Activated CD4-positive, CD25-positive, alpha-beta regulatory T cell (primary cell): ENCODE measurements around the gene PPP5C.

ENCODE experiments used
- DNase-seq, 4 experiments: peaks; one replicate each; lab custom pipeline; 2025; lab: John Stamatoyannopoulos, UW

PPP5C gene

DNA sequence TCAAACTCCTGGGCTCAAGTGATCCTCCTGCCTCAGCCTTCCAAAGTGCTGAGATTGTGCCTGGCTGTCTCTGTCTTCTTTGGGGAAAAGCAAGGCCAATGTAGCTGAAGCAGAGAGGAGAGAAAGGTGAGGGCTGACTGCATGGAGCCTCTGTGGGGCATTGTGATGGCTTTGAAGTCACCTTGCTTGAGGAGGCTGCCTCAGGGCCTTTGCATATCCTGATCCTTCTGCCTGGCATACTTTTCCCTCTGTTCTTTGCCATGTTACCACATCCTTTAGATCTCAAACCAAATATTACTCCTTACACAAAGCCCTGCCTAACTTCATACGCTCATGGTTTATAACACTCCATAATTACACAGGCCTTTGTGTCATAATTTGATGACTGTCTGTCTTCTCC lies 9.4 kb upstream of the PPP5C start:
- DNase-seq, result no peak

GRCh38 chr19:46339446-46339845 lies 7.4 kb upstream of the PPP5C start:
- DNase-seq, result no peak

DNA sequence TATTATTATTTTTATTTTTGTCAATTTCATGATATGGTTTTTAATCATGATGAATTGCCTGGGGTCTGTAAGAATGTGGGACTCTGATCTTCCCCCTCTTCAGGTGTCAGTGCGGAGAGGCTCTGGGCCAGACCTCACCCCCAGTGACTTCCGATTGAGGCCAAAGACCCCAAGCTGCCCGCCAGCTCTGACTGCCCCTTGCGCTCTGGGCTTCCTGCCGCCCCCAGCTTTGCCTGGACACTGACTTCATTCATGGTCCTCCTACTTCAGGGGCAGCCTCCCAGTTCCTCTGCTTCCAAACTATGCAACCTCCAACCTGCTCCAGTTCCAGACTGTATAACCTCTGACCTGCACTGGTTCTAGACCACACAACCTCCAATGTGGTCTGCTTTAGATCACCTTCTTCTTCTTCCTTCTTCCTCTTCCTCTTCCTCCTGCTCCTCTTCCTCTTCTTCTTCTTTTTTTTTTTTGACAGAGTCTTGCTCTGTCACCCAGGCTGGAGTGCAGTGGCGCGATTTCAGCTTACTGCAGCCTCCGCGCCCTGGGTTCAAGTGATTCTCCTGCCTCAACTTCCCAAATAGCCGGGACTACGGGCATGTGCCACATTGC lies 6.7 kb upstream of the PPP5C start:
- no peak for DNase-seq

GRCh38 chr19:46341937-46342336 lies 5.0 kb upstream of the PPP5C start:
- no peak for DNase-seq

DNA sequence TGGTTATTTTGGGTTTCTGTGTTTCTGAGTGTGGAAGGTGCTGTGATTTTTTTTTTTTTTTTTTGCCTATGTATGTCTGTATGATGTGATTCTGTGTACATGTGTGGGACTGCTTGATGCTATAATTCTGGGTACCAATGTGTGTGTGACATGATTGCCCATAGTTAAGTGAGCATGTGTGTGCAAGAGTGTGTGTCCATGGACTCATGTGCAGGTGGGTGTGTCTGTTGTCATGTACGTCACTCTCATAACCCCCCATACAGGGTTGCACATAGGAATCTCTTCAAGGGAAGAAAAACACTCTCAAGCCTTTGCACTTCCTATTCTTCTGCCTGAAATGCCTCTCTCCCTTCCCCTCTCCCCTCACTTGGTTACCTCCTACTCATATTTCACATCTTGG lies 2.5 kb upstream of the PPP5C start:
- DNase-seq, result no peak

- no peak for DNase-seq
Measured at GRCh38 chr19:46345157-46345556, 1.7 kb upstream of the PPP5C start.

GRCh38 chr19:46347572-46347883 lies 641 bp downstream of the PPP5C start:
- DNase-seq, result no peak

DNA sequence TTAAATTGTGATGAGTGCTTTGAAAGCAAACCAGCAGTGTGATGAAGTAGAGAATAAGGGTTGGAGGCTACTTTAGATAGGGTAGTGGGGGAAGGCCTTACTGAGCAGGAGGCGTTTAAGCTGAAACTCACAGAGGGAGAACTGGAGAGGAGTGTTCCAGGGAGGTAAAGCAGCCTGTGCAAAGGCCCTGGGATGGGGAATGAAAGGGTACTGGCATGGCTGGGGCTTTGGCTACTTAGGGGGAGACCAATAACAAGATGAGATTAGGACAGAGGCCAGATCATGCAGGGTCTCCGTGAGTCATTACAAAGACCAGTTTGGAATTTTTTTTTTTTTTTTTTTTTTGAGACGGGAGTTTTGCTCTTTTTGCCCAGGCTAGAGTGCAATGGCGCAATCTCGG lies 1.1 kb downstream of the PPP5C start:
- DNase-seq, result no peak

GRCh38 chr19:46349311-46349993 lies 2.6 kb downstream of the PPP5C start:
- no peak for DNase-seq

DNA sequence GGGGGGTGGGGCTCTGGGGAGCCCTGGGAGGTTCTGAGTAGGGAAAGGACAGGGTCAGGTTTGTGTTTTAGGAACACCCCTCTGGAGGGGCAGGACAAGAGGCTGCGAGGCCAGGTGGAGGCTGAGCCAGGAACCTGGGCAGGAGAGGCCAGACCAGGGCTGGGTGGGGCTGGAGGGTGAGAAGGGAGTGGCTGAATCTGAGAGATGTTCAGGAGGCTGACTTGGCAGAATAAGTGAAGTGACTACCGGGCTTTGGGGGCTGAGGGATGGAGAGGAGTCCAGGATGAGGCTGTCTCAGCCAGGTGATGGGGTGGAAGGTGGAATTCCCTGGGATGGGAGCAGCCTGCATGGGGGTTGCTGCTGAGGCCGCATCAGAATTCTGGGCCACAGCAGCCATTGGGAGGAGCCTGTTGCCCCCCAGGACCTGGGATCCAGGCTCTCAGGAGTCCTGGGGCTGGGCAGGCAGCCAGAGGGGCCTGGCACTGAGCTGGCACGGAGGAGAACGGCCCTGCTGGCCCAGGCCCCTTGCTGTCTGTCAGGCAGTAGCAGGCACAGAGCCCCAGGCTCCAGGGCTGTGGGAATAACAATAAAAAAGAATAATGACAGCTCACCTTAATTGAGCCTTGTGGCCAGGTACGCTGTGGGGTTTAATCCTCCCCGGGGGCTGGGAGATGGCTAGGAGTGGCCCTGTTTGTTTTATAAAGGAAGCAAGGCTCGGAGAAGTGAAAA lies 3.3 kb downstream of the PPP5C start:
- no peak for DNase-seq

DNA sequence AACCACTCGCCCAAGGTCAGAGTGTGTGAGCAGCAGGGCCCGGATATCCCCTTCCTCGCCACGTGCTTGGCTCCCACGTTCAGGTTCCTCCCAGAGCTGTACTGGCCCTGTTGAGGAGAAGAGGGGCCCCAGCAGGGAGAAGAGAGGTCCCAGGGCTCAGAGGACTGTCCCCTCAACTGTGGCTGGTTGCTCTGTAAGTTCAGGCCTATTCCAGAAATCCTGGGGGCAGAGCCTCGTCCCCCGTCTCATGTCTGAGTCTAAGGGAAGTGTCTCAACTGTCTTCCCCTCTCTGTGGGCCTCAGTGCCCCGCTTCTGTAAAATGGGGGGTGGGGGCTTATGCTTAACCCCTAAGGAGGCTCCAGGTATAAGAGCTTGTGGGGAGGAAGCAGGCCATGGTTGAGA lies 3.9 kb downstream of the PPP5C start:
- DNase-seq, result no peak

- DNase-seq, result no peak
Measured at GRCh38 chr19:46351241-46352041, 4.6 kb downstream of the PPP5C start.

GRCh38 chr19:46353730-46354528 lies 7.0 kb downstream of the PPP5C start:
- no peak for DNase-seq

DNA sequence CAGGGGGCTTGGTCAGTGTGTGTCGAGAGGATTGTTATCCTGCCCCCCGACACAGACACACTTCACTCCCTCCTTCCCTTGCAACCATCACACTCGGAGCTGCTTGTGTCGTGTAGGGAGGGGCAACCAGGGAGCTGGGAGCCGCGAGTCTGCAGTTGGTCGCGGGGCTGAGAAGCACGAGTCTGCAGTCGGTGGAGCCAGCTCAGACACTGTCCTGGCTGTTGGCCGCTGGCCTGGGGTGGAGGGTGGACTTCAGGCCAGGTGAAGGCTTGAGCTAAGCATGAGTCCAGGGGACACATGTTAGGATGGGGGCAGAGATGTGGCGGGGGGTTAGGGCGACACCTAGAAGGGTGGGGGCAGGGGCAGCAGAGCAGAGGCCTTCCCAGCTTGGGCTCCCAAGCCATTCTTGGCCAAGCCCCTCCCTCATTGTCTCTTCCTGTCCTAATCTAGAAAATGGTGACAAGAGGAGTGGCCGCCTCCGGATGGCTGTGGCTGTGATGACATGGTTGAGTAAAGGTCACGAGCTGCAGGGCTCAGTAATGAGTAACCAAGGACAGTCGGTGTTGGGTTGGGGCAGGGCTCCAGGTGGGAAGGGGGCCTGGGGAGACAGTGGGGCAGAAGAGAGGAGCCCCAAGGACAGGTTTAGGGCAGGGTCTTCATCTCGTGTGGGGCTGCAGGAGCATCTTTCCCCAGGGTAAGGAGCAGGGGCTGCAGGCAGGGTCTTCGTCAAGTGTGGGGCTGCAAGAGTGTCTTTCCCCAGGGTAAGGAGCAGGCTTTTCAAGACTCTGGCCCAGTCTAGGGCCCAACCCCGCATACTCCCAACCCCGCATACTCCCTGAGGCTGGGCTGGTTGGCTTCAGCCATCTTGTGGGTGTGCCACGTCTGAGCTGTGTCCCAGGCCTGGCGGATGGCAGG lies 8.6 kb downstream of the PPP5C start:
- no peak for DNase-seq

DNA sequence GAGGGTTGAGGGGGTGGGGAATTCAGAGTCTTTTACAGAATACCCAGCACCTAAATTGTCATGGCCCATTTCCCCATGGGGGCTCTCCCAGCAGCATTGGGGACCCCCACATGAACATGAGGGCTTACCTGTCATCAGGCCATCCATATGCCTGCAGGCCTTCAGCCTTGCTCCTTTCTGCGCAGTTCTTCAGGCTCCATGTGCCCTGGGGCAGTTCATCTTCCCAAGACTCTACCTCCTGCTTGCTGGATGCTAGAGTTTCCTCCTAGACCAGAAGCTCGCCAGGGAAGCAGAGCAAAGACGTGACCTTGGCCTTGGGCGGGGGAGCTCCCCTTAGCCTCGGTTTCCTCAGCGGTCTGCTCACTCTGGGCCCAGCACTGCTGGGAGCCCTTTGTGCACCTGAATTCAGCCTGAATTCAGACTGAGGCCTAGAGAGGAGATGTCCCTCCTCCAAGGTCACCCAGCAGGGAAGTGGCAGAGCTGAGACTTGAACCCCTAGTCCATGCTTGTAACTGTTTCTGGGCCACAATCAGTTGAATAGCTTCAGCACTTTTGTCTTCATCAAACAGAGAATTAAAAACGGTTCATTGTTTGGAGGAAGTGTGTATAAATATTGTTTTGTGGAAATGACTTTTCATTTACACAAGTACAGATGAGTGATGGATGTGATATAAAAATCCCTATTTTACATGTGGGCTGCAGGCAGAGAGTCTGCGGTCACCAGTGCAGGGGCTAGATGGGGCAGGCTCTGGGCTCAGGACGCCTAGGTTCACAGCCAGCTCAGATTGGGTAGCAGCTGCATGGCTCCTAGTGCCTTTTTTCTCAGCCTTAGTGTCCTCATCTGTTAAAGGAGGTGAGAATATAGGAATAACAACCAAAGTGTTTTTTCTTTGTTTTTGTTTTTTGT lies 9.5 kb downstream of the PPP5C start:
- DNase-seq, result no peak

DNA sequence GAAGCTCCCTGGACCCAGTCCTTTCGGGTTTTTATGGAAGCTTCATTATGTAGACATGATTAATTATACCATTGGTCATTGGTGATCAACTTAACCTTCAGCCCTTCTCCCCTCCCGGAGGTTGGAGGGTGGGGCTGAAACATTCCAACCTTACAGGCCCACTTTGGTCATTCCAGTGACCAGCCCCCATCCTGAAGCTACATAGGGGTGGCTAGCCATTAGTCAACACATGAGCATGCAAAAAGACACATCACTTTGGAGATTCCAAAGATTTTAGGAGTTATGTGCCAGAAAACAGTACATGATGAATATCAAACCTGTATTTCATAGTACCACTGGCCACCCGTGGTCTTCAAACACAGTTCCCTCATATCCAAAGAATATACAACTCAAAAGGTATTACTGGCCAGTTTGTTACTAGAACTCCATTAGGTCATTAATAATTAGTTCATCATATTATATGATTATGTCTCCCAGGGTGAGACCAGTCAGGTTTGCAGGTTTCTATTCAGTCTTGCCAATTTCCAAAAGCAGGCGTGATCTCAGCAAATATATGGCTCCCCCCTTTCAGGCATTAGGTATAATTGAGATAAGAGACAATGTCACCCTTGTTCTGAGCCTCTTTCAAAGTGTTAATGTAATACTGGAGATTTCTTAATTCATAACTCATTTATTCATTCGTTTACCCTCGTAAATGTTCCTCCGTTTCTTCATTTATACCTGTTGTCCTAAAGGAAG lies 11.1 kb downstream of the PPP5C start:
- DNase-seq, result no peak

GRCh38 chr19:46361915-46362314 lies 15.0 kb downstream of the PPP5C start:
- DNase-seq, result no peak

GRCh38 chr19:46364359-46364758 lies 17.5 kb downstream of the PPP5C start:
- DNase-seq, result no peak

DNA sequence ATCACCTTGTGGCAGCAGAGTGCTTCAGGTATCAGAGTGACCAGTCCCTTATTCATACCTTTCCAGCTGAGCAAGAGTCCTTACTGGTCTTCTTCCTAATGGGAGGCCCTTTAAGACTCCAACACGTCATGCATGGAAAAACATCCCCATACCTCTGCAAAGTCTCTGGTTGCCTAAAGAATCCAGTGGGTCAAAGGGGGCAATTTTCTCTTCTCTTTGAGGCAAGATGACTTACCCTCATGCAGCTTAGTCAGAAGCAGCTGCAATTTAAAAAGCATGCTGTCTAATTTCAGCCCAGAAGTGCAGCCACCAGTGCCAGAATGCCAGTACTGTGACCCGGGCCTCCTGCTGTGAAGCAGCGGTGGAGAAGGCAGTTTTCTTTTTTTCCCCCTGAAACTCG lies 18.7 kb downstream of the PPP5C start:
- DNase-seq, result no peak
